ENCODE results near the gene TBC1D1.

Gene TBC1D1

GRCh38 chr4:37990731-37991245 lies 99.9 kb downstream of the TBC1D1 start:
- DNase-seq (ENCODE audit: low read depth, low spot score) = no peak

- no peak for DNase-seq (ENCODE audit: low read depth, low spot score)
Measured at GRCh38 chr4:37991623-37992410, 100.9 kb downstream of the TBC1D1 start.

- DNase-seq (ENCODE audit: low read depth, low spot score) = no peak
Measured at GRCh38 chr4:37993806-37994205, 102.9 kb downstream of the TBC1D1 start.

GRCh38 chr4:37994569-37994968 lies 103.7 kb downstream of the TBC1D1 start:
- no peak for DNase-seq (ENCODE audit: low read depth, low spot score)

GRCh38 chr4:37995299-37995821 lies 104.5 kb downstream of the TBC1D1 start:
- no peak for DNase-seq (ENCODE audit: low read depth, low spot score)

GRCh38 chr4:37995981-37996775 lies 105.3 kb downstream of the TBC1D1 start:
- DNase-seq (ENCODE audit: low read depth, low spot score) = no peak

- no peak for DNase-seq (ENCODE audit: low read depth, low spot score)
Measured at GRCh38 chr4:37998226-37998625, 107.3 kb downstream of the TBC1D1 start.

GRCh38 chr4:37999000-37999716 lies 108.3 kb downstream of the TBC1D1 start:
- DNase-seq (ENCODE audit: low read depth, low spot score) = no peak

- DNase-seq (ENCODE audit: low read depth, low spot score) = no peak
Measured at GRCh38 chr4:37999965-38000364, 109.1 kb downstream of the TBC1D1 start.

GRCh38 chr4:38001927-38002326 lies 111.0 kb downstream of the TBC1D1 start:
- DNase-seq (ENCODE audit: low read depth, low spot score) = no peak

GRCh38 chr4:38002451-38003071 lies 111.7 kb downstream of the TBC1D1 start:
- DNase-seq (ENCODE audit: low read depth, low spot score) = no peak

GRCh38 chr4:38003102-38003501 lies 112.2 kb downstream of the TBC1D1 start:
- no peak for DNase-seq (ENCODE audit: low read depth, low spot score)

GRCh38 chr4:38003628-38004027 lies 112.7 kb downstream of the TBC1D1 start:
- DNase-seq (ENCODE audit: low read depth, low spot score) = no peak

GRCh38 chr4:38004062-38004461 lies 113.2 kb downstream of the TBC1D1 start:
- no peak for DNase-seq (ENCODE audit: low read depth, low spot score)

GRCh38 chr4:38004887-38005286 lies 114.0 kb downstream of the TBC1D1 start:
- DNase-seq (ENCODE audit: low read depth, low spot score) = no peak

GRCh38 chr4:38005637-38006036 lies 114.8 kb downstream of the TBC1D1 start:
- DNase-seq (ENCODE audit: low read depth, low spot score) = no peak

GRCh38 chr4:38007645-38008044 lies 116.8 kb downstream of the TBC1D1 start:
- no peak for DNase-seq (ENCODE audit: low read depth, low spot score)

- no peak for DNase-seq (ENCODE audit: low read depth, low spot score)
Measured at GRCh38 chr4:38008571-38009021, 117.7 kb downstream of the TBC1D1 start.

GRCh38 chr4:38009421-38009820 lies 118.5 kb downstream of the TBC1D1 start:
- DNase-seq (ENCODE audit: low read depth, low spot score) = no peak

- no peak for DNase-seq (ENCODE audit: low read depth, low spot score)
Measured at GRCh38 chr4:38009949-38010348, 119.1 kb downstream of the TBC1D1 start.

GRCh38 chr4:38011511-38012162 lies 120.8 kb downstream of the TBC1D1 start:
- DNase-seq (ENCODE audit: low read depth, low spot score) = no peak

Measured in activated CD4-positive, CD25-positive, alpha-beta regulatory T cell treated with anti-CD3 and anti-CD28 coated beads, Interleukin-2, amount 50 U/mL, for 16 hours (primary cell).